ENCODE data around the gene JMJD7.

The JMJD7 gene

GRCh38 chr15:41880156-41880877 lies 52.4 kb downstream of the JMJD7 start:
- no peak for TF ChIP-seq CTCF (IDR thresholded peaks at IDR 0.05; ENCODE audit: insufficient read depth, low read length, missing control alignments)
- no peak overlapping the region for H3K4me3 ChIP-seq (ENCODE audit: low read depth, low read length)
- no peak for DNase-seq (ENCODE audit: low read depth, low spot score)
- POLR2A ChIA-PET, result interaction anchor here (1.0 kb wide), 1 partner anchor 9 kb away, joined by 3 read pairs; no protein-coding TSS in a partner anchor
- CTCF ChIA-PET, result interaction anchor here (1.5 to 1.6 kb wide), 2 partner anchors 13 to 23 kb away, joined by 5 to 7 read pairs; no protein-coding TSS in a partner anchor

DNA sequence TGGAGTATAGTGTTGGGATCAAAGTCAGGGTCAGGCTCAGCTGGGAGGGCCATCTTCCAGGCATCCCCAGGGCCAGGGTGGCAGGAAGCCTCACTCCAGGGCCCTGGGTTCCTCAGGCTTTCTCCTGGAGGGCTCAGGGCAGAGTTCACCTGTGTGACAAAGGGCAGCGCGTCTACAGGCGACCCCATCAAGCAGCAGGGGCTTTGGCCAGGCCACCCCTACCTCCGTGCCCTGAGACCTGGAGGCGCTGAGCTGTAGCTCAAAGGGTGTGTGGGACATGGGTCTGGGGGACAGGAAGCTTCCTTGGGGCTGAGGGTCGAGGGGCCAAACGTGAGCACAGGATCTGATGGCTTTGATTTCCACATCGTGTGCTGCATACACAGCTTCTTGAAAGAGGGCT lies 53.2 kb downstream of the JMJD7 start:
- CTCF ChIA-PET, result interaction anchor here (0.8 to 1.6 kb wide), 5 partner anchors 12 to 415 kb away, joined by 3 to 7 read pairs (median 3); partner anchors contain the start of gene MAPKBP1
- no peak for TF ChIP-seq CTCF (IDR thresholded peaks at IDR 0.05; ENCODE audit: insufficient read depth, low read length, missing control alignments)
- no peak for DNase-seq (ENCODE audit: low read depth, low spot score)
- POLR2A ChIA-PET, result interaction anchor here (1.0 kb wide), 1 partner anchor 10 kb away, joined by 3 read pairs; no protein-coding TSS in a partner anchor
- no peak overlapping the region for H3K4me3 ChIP-seq (ENCODE audit: low read depth, low read length)

DNA sequence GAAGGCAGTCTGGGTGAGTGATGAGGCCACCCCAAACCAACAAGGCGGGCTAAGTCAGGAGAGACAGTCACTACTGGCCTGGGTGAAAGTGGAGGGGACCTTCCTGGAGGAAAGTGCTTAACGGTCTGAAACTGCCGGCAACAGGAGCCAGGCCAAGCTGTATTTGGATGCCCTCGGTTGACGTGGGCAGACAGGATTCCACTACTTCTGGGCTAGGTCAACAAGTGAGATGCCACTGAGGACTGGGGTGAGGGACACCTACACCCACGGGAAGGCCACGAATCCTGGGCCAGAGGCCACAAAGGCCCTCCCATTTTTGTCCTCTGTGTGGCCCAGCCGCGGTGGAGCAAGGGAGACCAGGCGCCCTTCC lies 53.6 kb downstream of the JMJD7 start:
- no peak for DNase-seq (ENCODE audit: low read depth, low spot score)
- no peak for TF ChIP-seq CTCF (IDR thresholded peaks at IDR 0.05; ENCODE audit: insufficient read depth, low read length, missing control alignments)
- CTCF ChIA-PET, result interaction anchor here (0.8 to 1.6 kb wide), 5 partner anchors 11 to 415 kb away, joined by 3 to 7 read pairs (median 3); partner anchors contain the start of gene MAPKBP1
- POLR2A ChIA-PET, result interaction anchor here (1.0 kb wide), 1 partner anchor 11 kb away, joined by 3 read pairs; no protein-coding TSS in a partner anchor
- no peak overlapping the region for H3K4me3 ChIP-seq (ENCODE audit: low read depth, low read length)

DNA sequence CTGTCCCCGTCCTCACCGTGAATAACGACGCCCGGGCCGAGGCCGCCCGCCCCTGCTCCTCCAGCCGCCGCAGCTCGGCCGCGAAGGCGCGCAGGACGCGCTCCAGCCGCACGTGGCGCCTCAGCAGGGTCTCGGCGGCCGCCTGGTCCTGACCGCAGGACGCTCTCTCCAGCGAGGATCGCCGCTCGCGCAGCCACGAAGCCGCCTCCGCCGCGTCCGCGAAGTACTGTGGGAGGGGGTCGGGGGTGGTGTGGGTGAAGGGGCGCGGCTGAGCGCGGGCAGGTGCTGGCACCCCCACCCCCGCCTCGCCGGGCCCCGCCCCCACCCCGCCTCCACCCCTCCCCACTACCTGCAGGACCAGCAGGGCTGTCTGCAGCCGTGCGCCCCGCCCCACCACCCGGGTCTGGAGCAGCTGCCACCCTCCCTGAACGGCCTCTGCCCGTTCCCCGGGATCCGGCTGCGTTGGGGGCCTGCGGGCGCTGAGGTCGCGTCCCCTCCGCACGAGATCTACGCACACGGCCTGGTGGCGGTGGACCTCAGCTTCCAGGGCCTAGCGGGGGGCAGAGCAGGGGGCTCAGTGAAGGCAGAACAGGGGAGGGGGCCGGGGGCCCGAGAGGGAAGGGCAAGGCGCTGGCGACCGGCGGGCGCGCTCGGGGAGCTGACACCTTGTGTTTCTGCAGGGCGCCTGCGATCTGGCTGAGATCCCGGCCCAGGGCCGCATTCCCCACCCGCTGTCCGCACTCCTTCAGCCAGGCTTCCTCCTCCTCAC lies 54.2 kb downstream of the JMJD7 start:
- no peak overlapping the region for H3K4me3 ChIP-seq (ENCODE audit: low read depth, low read length)
- TF ChIP-seq CTCF (IDR thresholded peaks at IDR 0.05; ENCODE audit: insufficient read depth, low read length, missing control alignments), result no peak
- CTCF ChIA-PET, result interaction anchor here (0.8 to 1.5 kb wide), 2 partner anchors 11 to 416 kb away, joined by 3 to 7 read pairs; no protein-coding TSS in a partner anchor
- DNase-seq (ENCODE audit: low read depth, low spot score), result no peak
- POLR2A ChIA-PET, result no interaction called here

GRCh38 chr15:41882689-41883483 lies 55.0 kb downstream of the JMJD7 start:
- POLR2A ChIA-PET, result interaction anchor here (0.7 kb wide), 1 partner anchor 323 kb away, joined by 3 read pairs; no protein-coding TSS in a partner anchor
- H3K4me3 ChIP-seq (ENCODE audit: low read depth, low read length), result no peak overlapping the region
- DNase-seq (ENCODE audit: low read depth, low spot score), result no peak
- CTCF ChIA-PET, result no interaction called here
- TF ChIP-seq CTCF (IDR thresholded peaks at IDR 0.05; ENCODE audit: insufficient read depth, low read length, missing control alignments), result no peak

All from AG04449 (cell line).